ENCODE data around the gene PLCG1.
"Not testable (repeated sequence)": the region's sequence is repeated elsewhere in the genome, so short reads cannot be mapped to it uniquely, and the experiment has no call there.

PLCG1 gene

GRCh38 chr20:41116282-41116956 is 20.9 kb upstream of the PLCG1 start:
- Mint-ChIP-seq H3K36me3 (ENCODE audit: low read depth) (peaks cover 77% of the 10 kb centered on the region), H3K27me3 (no peaks in the 10 kb centered on the region), H3K4me1 (ENCODE audit: low read depth) (peaks cover 4% of the 10 kb centered on the region), H3K4me3 (no peak overlapping the region), H3K9me3 (no peaks in the 10 kb centered on the region), H3K27ac (peak overlapping the region; percentile 1)

- not testable (repeated sequence) for H3K27me3 Mint-ChIP-seq; H3K27ac Mint-ChIP-seq; H3K4me1 Mint-ChIP-seq (ENCODE audit: low read depth); H3K9me3 Mint-ChIP-seq; H3K4me3 Mint-ChIP-seq
- H3K36me3 Mint-ChIP-seq (ENCODE audit: low read depth): peaks cover 73% of the 10 kb centered on the region
Measured at GRCh38 chr20:41118159-41118558, 19.2 kb upstream of the PLCG1 start.

GRCh38 chr20:41118632-41119031 is 18.7 kb upstream of the PLCG1 start:
- Mint-ChIP-seq H3K9me3 (no peaks in the 10 kb centered on the region), H3K4me1 (ENCODE audit: low read depth) (no peaks in the 10 kb centered on the region), H3K4me3 (no peak overlapping the region), H3K27me3 (no peaks in the 10 kb centered on the region), H3K27ac (no peak overlapping the region), H3K36me3 (ENCODE audit: low read depth) (peaks cover 74% of the 10 kb centered on the region)

- Mint-ChIP-seq H3K27me3 (no peaks in the 10 kb centered on the region), H3K4me1 (ENCODE audit: low read depth) (no peaks in the 10 kb centered on the region), H3K36me3 (ENCODE audit: low read depth) (peaks cover 70% of the 10 kb centered on the region), H3K9me3 (no peaks in the 10 kb centered on the region), H3K4me3 (no peak overlapping the region), H3K27ac (peak overlapping the region; percentile 38)
Measured at GRCh38 chr20:41119614-41120561, 17.5 kb upstream of the PLCG1 start.

GRCh38 chr20:41121399-41121798 is 15.9 kb upstream of the PLCG1 start:
- H3K36me3 Mint-ChIP-seq (ENCODE audit: low read depth): peaks cover 69% of the 10 kb centered on the region

GRCh38 chr20:41123631-41124030 is 13.7 kb upstream of the PLCG1 start:
- Mint-ChIP-seq H3K9me3 (no peaks in the 10 kb centered on the region), H3K27ac (no peak overlapping the region), H3K4me1 (ENCODE audit: low read depth) (no peaks in the 10 kb centered on the region), H3K36me3 (ENCODE audit: low read depth) (peaks cover 64% of the 10 kb centered on the region), H3K4me3 (no peak overlapping the region), H3K27me3 (no peaks in the 10 kb centered on the region)

More at GRCh38 chr20:41121399-41121798, 15.9 kb upstream of the PLCG1 start:
- no peaks in the 10 kb centered on the region for H3K9me3 Mint-ChIP-seq
- no peaks in the 10 kb centered on the region for H3K27me3 Mint-ChIP-seq
- no peaks in the 10 kb centered on the region for H3K4me1 Mint-ChIP-seq (ENCODE audit: low read depth)
- H3K4me3 Mint-ChIP-seq: no peak overlapping the region
- no peak overlapping the region for H3K27ac Mint-ChIP-seq

GRCh38 chr20:41124451-41125094 is 12.8 kb upstream of the PLCG1 start:
- Mint-ChIP-seq H3K9me3 (no peaks in the 10 kb centered on the region), H3K27me3 (no peaks in the 10 kb centered on the region), H3K36me3 (ENCODE audit: low read depth) (peaks cover 59% of the 10 kb centered on the region), H3K4me1 (ENCODE audit: low read depth) (no peaks in the 10 kb centered on the region), H3K4me3 (no peak overlapping the region), H3K27ac (peak overlapping the region; percentile 11)

- H3K9me3 Mint-ChIP-seq: no peaks in the 10 kb centered on the region
- no peaks in the 10 kb centered on the region for H3K27me3 Mint-ChIP-seq
- H3K36me3 Mint-ChIP-seq (ENCODE audit: low read depth): peaks cover 54% of the 10 kb centered on the region
- H3K4me3 Mint-ChIP-seq: no peak overlapping the region
- H3K27ac Mint-ChIP-seq: no peak overlapping the region
- peaks cover 3% of the 10 kb centered on the region for H3K4me1 Mint-ChIP-seq (ENCODE audit: low read depth)
Measured at GRCh38 chr20:41125530-41126457, 11.5 kb upstream of the PLCG1 start.

GRCh38 chr20:41126719-41127118 is 10.6 kb upstream of the PLCG1 start:
- no peak overlapping the region for H3K4me3 Mint-ChIP-seq
- no peak overlapping the region for H3K27ac Mint-ChIP-seq
- peaks cover 11% of the 10 kb centered on the region for H3K4me1 Mint-ChIP-seq (ENCODE audit: low read depth)
- no peaks in the 10 kb centered on the region for H3K9me3 Mint-ChIP-seq
- peaks cover 49% of the 10 kb centered on the region for H3K36me3 Mint-ChIP-seq (ENCODE audit: low read depth)
- H3K27me3 Mint-ChIP-seq: no peaks in the 10 kb centered on the region

- not testable (repeated sequence) for H3K27me3 Mint-ChIP-seq, H3K9me3 Mint-ChIP-seq, H3K4me3 Mint-ChIP-seq, H3K27ac Mint-ChIP-seq
- Mint-ChIP-seq H3K4me1 (ENCODE audit: low read depth) (peaks cover 15% of the 10 kb centered on the region), H3K36me3 (ENCODE audit: low read depth) (peaks cover 37% of the 10 kb centered on the region)
Measured at GRCh38 chr20:41128317-41128716, 9.0 kb upstream of the PLCG1 start.

GRCh38 chr20:41131594-41132387 is 5.6 kb upstream of the PLCG1 start:
- no peak overlapping the region for H3K27ac Mint-ChIP-seq
- peaks cover 11% of the 10 kb centered on the region for H3K36me3 Mint-ChIP-seq (ENCODE audit: low read depth)
- H3K27me3 Mint-ChIP-seq: no peaks in the 10 kb centered on the region
- H3K4me1 Mint-ChIP-seq (ENCODE audit: low read depth): peaks cover 45% of the 10 kb centered on the region
- no peaks in the 10 kb centered on the region for H3K9me3 Mint-ChIP-seq
- no peak overlapping the region for H3K4me3 Mint-ChIP-seq

GRCh38 chr20:41132388-41132775 is 5.0 kb upstream of the PLCG1 start:
- H3K4me3 Mint-ChIP-seq; H3K9me3 Mint-ChIP-seq; H3K36me3 Mint-ChIP-seq (ENCODE audit: low read depth); H3K27me3 Mint-ChIP-seq; H3K27ac Mint-ChIP-seq: not testable (repeated sequence)
- H3K4me1 Mint-ChIP-seq (ENCODE audit: low read depth): peaks cover 45% of the 10 kb centered on the region

GRCh38 chr20:41133709-41134361 is 3.5 kb upstream of the PLCG1 start:
- Mint-ChIP-seq H3K36me3 (ENCODE audit: low read depth) (peaks cover 7% of the 10 kb centered on the region), H3K27ac (peak overlapping the region; percentile 5), H3K27me3 (no peaks in the 10 kb centered on the region), H3K9me3 (no peaks in the 10 kb centered on the region), H3K4me3 (no peak overlapping the region), H3K4me1 (ENCODE audit: low read depth) (peaks cover 48% of the 10 kb centered on the region)

Measured in stimulated activated naive CD8-positive, alpha-beta T cell treated with anti-CD3 and anti-CD28 coated beads, Interleukin-15, Interleukin-2, amounts not matched to agents 100 ng/mL and 50 ng/mL, for 24 hours (primary cell).